Iris pigment epithelial cell (primary cell): ENCODE results near the gene CLCN1.

Experiments
- DNase-seq: peaks from one replicate; pipeline ENCODE4 v3.0.0-alpha.2; 2011; ENCODE audit warnings: low read depth

Gene CLCN1

GRCh38 chr7:143396625-143397556 is 81.0 kb downstream of the CLCN1 start:
- no peak for DNase-seq

DNA sequence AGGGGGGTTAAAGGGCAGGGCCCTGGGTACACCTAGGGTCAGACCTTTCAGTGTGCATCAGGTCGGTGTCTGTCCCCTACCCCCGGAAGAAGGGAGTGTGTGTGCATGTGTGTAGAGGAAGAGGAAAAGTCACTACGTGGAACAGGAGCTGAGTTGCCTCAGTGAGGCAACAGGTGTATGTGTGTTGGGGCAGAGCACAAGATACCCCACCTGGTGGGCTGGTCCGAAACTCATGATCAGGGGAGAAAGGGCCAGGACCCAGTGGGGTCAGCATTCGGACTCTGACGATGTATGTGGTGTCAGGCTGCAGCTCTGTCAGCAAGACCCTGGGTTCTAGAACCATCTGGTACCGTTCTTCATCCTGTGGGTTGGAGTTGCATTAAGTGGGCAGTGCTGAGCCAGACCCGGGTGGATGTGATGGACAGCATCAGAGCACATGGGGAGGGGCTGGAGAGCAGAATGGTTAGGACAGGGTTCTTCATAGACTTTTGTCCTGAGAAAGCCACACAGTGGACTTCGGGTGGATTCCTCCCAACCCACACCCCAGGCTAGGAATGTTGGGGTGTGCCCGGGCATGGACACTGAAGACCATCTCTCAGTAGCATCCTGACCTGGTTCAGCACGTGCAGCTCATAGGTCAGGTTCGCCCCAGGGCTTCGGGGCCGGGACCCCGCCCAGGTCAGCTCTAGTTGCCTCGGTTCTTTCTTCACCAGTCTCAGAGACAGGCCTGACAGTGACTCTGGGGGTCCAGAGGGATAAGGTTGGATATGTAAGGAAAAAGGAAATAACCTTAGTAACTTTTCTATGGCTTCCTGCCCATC is 82.0 kb downstream of the CLCN1 start:
- DNase-seq: no peak

GRCh38 chr7:143398616-143399015 is 82.7 kb downstream of the CLCN1 start:
- DNase-seq: no peak

DNA sequence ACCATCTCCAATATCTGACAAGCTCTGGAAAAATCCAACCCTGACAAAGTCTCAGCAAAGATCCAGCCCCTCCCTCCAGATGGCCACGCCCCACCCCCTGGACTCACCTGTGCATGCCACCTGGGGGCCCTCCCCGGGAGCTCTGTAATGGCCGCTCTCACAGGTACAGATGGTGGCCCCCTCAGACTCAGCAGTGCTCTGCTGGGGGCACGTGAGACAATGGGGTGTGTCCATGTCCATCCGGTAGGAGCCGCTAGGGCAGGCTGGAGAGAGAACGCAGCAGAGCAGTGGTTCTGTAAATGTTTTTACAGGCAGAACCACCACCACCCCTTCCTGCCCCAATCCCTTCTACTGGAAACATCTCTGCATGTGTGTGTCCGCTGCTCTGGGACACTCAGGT is 83.2 kb downstream of the CLCN1 start:
- DNase-seq: no peak

DNA sequence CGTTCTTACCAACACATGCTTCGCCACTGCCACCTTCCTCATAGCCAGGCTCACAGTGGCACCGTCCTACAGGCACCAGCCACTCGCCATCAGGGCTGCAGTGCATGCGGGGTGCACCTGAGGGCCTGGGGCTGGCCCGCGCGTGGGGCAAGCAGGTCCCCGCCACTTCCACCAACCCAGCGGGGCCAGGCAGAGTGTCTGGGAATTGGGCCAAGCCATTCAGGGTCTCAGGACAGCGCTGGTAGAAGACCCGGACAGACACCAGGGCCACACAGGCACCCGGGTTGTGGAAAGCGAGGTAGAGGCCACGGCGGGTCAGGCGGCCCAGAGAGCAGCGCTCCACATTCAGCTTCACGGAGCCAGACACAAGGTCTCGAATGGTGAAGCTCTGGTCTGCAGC is 83.7 kb downstream of the CLCN1 start:
- DNase-seq: no peak

DNA sequence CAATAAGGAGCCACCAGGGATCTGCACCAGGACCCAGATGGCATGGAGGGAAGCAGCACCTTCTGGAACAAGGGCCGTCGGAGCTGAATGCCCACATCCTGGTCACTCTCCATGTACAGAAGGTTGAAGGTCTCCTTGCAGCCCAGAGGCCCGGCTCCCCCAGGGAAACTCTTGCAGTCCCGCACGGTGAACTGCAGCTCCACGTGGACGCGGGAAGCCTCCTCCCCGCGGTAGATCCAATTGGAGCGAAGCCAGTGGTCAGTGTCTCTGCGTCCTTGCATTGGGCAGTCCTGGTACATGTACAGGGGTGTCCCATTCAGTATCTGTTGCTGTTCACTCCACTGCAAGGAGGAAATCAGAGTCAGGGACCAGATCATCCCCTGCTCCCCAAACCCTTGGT is 85.4 kb downstream of the CLCN1 start:
- DNase-seq: no peak
